HG03439 (cell line): ENCODE measurements around the gene PRR36.
A peak's percentile ranks its signal among the peaks of the same experiment; 100 is the strongest.
"Not testable (repeated sequence)": the region's sequence is repeated elsewhere in the genome, so short reads cannot be mapped to it uniquely, and the experiment has no call there.

Source experiments
- ATAC-seq: cut with Tn5 transposase; IDR thresholded peaks from one replicate; pipeline ENCODE4 v1.9.1; 2021; ENCODE audit warnings: mild to moderate bottlenecking, moderate library complexity; ENCODE audit not compliant: unreplicated experiment

The PRR36 gene

DNA sequence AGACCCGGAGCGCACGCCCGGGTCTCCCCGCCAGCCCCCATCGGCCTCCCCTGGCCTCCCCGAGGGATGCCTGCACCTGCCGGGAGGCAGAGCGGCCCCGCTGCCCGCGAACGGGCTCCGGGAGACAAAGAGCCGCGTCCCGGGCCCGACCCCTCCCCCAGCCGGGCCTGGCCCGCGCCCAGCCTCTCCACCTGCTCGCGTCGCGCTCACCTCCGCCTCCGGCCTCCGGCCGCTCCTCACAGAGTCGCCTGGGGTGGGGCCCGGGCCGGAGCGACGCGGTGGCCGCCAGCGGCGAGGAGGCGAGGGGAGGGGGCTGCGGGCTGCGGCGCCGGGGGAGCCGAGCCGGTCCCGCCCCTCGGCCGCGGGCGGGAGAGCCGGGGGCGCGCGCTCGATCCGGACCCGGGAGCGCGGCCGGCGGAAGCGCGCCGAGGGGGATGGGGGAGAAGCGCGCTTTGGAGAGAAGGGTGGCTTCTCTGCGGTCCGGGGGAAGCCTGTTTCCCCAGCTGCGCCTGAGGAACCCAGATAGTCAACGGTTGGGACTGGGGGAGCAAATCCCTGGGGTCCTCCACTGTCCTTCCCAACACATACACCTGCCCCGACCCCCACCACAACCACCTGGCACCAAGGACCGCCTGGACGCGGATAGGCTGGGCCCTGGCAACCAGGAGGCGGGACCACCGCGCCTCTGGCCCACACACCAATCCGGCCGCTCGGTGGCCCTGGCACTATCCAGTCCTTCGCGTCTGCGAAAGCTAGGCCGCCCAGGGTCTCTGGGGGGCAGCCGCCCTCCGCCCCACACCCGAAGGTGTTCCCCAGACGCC lies at the start of gene PRR36:
Gene PRR36, minus strand, starts transcription at position 315 of the 821 bp plus-strand sequence. CDS start 701 bp downstream, outside the sequence.
- ATAC-seq: no peak

- ATAC-seq: no peak
Observed at GRCh38 chr19:7923295-7924191, 49.4 kb upstream of the PRR36 start.

GRCh38 chr19:7922836-7923195 lies 48.6 kb upstream of the PRR36 start:
- ATAC-seq: no peak

DNA sequence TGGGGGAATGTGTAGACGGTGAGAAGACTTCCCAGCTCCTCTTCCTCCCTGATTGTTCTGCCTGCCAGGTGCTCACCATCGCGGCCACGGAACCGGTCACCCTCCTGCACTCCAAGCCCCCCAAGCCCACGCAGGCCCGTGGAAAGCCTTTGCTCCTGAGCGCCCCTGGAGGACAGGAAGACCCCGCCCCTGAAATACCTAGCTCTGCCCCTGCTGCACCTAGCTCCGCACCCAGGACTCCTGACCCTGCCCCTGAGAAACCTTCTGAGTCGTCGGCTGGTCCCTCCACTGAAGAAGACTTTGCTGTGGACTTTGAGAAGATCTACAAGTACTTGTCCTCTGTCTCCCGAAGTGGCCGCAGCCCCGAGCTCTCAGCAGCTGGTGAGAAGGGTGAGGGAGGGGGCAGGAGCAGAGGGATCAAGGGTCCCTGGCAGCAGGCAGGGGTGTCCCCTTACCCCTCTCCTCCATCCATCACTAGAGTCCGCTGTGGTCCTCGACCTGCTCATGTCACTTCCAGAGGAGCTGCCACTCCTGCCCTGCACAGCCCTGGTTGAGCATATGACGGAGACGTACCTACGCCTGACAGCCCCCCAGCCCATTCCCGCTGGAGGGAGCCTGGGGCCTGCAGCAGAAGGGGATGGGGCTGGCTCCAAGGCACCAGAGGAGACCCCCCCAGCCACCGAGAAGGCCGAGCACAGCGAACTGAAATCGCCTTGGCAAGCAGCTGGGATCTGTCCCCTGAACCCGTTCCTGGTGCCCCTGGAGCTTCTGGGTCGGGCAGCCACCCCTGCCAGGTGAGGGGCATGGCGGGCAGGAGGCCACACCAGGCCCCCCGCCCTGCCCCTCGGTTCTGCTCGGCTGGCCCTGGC lies 48.0 kb upstream of the PRR36 start:
- ATAC-seq: no peak

GRCh38 chr19:7921302-7921966 lies 47.2 kb upstream of the PRR36 start:
- ATAC-seq: no peak

GRCh38 chr19:7920519-7921301 lies 46.5 kb upstream of the PRR36 start:
- peak; percentile 37 for ATAC-seq

DNA sequence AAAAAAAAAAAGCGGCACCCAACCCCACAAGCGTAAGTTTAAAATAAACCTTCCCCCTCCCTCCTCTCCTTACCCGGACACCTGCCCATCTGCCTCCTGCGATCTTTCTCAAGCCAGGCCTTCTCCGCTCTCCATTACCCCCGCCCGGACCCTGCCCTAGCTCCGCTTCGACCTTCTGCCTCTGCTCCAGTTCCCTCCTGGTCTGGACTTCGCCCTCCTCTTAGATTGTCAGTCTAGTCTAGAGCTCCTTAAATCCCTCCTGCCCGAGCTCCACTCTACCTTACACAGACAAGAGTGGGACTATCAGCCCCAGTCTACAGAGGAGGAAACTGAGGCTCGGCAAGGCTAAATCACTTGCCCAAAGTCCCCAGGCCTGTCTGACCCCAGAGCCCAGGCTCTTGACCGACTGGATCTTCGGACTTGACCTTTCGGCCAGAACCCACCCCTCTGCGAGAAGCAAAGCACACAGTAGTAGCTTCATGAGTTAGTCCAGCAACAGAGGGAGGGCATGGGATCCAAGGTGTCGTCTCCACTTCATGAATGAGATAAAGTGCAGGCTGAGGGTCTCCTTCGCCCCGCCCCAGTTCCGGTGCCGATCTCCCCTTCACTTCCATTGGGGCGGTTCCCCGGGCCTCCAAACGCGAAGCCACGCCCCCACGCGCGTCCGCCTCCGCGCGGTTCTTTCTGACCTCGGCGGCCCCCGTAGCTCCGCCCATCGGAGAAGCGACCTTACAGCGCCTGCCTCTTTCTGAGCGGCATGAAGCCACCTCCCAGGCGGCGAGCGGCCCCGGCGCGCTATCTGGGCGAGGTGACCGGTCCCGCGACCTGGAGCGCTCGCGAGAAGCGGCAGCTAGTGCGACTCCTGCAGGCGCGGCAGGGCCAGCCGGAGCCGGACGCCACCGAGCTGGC lies 45.7 kb upstream of the PRR36 start, which contains the start of gene SNAPC2:
Gene SNAPC2, plus strand, starts transcription at position 729 of the 909 bp plus-strand sequence. Its CDS starts 29 bp downstream, at position 758.
- peak; percentile 59 for ATAC-seq

DNA sequence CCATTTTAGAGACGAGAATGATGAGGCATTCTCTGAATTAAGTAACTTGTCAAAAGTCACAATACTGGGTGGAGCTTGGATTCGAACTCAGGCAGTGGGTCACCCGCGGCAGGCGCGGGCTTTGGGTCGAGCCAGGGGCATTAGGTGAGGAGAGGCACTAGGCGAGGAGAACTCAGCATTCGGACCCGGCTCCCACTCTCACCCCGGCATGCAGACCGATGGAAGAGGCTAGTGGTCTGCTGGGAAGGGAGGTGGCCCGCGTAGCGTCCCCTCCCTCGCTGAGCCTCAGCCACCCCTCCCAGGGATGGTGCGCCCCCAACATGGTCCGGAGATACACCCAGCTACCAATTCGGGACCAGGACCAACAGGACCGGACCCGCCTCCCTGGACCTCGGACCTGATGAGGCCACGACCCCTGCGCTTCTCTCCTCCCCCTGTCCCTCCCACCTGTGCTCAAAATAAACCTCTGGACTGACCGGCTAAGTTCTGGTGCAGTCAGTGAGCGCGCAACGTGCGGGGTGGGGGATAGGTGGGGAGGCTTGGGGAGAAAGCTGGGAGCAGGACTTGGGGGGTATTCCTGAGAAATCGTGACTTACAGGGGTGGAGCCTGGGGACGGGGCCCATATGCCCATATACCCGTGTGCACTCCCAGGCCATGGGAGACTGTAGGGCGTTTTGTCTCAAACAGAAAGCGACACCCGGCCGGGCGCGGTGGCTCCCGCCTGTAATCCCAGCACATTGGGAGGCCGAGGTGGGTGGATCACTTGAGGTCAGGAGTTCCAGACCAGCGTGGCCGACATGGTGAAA lies 44.6 kb upstream of the PRR36 start:
- ATAC-seq: no peak

DNA sequence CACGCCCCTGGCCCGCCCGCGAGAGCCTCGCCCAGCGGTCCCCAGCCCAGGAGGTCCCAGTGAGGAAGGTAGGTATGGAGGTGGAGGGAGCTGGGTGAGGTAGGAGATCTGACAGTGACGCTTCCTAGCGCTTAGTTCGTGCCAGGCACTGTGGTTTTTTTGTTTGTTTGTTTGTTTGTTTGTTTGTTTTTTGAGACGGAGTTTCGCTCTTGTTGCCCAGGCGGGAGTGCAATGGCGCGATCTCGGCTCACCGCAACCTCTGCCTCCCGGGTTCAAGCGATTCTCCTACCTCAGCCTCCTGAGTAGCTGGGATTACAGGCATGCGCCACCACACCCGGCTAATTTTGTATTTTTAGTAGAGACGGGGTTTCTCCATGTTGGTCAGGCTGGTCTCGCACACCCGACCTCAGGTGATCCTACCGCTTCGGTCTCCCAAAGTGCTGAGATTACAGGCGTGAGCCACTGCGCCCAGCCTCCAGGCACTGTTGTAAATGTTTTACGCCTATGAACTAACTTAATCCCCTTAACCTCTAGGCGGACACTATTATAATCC lies 43.9 kb upstream of the PRR36 start:
- not testable (repeated sequence) for ATAC-seq

- no peak for ATAC-seq
Observed at GRCh38 chr19:7917267-7918061, 43.3 kb upstream of the PRR36 start.

GRCh38 chr19:7916955-7917266 lies 42.7 kb upstream of the PRR36 start:
- ATAC-seq: no peak

GRCh38 chr19:7916103-7916954 lies 42.1 kb upstream of the PRR36 start:
- no peak for ATAC-seq

GRCh38 chr19:7915250-7916102 lies 41.3 kb upstream of the PRR36 start:
- ATAC-seq: no peak

DNA sequence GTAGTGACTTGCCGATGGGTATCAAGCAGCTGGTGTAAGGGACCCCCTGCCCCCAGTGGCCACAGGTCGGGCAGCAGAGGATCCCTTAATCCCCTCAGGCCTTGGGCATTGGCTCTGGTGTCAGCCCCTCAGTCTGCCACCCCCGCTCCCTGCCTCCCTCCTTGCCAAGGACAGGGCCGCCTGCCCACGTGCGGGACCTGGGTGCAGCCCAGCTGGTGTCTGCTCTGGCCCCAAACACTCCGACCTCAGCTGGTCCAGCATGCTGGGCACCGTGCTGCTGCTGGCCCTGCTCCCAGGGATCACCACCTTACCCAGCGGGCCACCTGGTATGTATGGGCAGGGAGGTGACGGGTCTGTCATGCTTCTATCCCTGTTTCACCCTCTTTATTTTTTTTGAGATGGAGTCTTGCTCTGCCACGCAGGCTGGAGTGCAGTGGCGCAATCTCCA lies 40.4 kb upstream of the PRR36 start, which contains the start of gene TGFBR3L:
Gene TGFBR3L, plus strand, starts transcription at position 233 of the 448 bp plus-strand sequence.
- no peak for ATAC-seq

DNA sequence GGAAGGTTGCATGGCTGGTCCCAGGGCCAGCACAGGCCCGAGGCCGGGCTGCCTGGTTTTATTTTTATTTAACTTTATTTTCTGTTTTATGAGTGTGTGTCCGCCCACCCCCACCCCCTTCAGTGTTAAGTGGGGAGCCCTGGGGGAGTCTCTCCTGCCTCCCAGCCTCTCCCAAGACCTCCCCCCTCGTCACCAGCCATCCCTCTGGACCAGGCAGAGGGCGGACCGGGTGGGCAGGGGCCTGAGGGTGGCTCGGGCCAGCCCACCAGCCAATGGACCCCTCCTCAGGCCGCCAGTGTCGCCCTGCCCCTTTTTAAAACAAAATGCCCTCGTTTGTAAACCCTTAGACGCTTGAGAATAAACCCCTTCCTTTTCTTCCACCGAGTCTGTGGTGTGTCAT lies 39.9 kb upstream of the PRR36 start:
- ATAC-seq: no peak
